Measurements from ENCODE around the gene TNS4.

Gene TNS4

GRCh38 chr17:40516581-40517285 is 15.3 kb upstream of the TNS4 start:
- peak; percentile 58 to 61 for DNase-seq

GRCh38 chr17:40515491-40516041 is 14.1 kb upstream of the TNS4 start:
- DNase-seq = peak in 1 of 2 donors; percentile 42

- no peak for DNase-seq
These were observed 13.6 kb upstream of the TNS4 start for GRCh38 chr17:40515011-40515410.

- no peak for DNase-seq
These were observed 12.8 kb upstream of the TNS4 start for GRCh38 chr17:40514013-40514875.

GRCh38 chr17:40511667-40512220 is 10.3 kb upstream of the TNS4 start:
- no peak for DNase-seq

- no peak for DNase-seq
These were observed 9.7 kb upstream of the TNS4 start for GRCh38 chr17:40511136-40511535.

GRCh38 chr17:40510328-40510648 is 8.9 kb upstream of the TNS4 start:
- DNase-seq = no peak

- DNase-seq = no peak
These were observed 8.4 kb upstream of the TNS4 start for GRCh38 chr17:40509626-40510327.

GRCh38 chr17:40506786-40507185 is 5.4 kb upstream of the TNS4 start:
- no peak for DNase-seq

- no peak for DNase-seq
These were observed 1.7 kb upstream of the TNS4 start for GRCh38 chr17:40503154-40503553.

- no peak for DNase-seq
These were observed 1.3 kb upstream of the TNS4 start for GRCh38 chr17:40502716-40503115.

GRCh38 chr17:40500709-40501108 is 714 bp downstream of the TNS4 start:
- DNase-seq = no peak

- no peak for DNase-seq
These were observed 1.2 kb downstream of the TNS4 start for GRCh38 chr17:40500190-40500589.

GRCh38 chr17:40499551-40500189 is 1.8 kb downstream of the TNS4 start:
- no peak for DNase-seq

- DNase-seq = no peak
These were observed 2.9 kb downstream of the TNS4 start for GRCh38 chr17:40498281-40499084.

GRCh38 chr17:40497695-40498094 is 3.7 kb downstream of the TNS4 start:
- no peak for DNase-seq

- no peak for DNase-seq
These were observed 4.6 kb downstream of the TNS4 start for GRCh38 chr17:40496634-40497420.

- DNase-seq = no peak
These were observed 5.3 kb downstream of the TNS4 start for GRCh38 chr17:40496170-40496569.

- no peak for DNase-seq
These were observed 6.3 kb downstream of the TNS4 start for GRCh38 chr17:40495140-40495539.

GRCh38 chr17:40493697-40494096 is 7.7 kb downstream of the TNS4 start:
- no peak for DNase-seq

GRCh38 chr17:40491486-40491885 is 9.9 kb downstream of the TNS4 start:
- no peak for DNase-seq

Measured in activated CD4-positive, alpha-beta T cell treated with anti-CD3 and anti-CD28 coated beads for 4 hours (primary cell).